A673 (cell line): ENCODE data around the gene ZNF841.

Experiments used
- CTCF ChIP-seq: fragments of 300-800, 200-600 bp; sonication (generic); conservative IDR thresholded peaks from 2 replicates; pipeline ENCODE4 v1.5.1; 2017; ENCODE audit warnings: low read depth, mild to moderate bottlenecking, antibody characterized with exemption, low read length, moderate library complexity, mixed read lengths
- EZH2 ChIP-seq: fragments of 200-600 bp; sonication (generic); IDR thresholded peaks from 2 replicates; pipeline ENCODE4 v1.6.1; 2017; ENCODE audit warnings: borderline replicate concordance, low read depth, mild to moderate bottlenecking, mixed read lengths, antibody characterized with exemption, low read length; ENCODE audit not compliant: poor library complexity, severe bottlenecking

- TF ChIP-seq CTCF (no peak), EZH2 (no peak)
Measured at GRCh38 chr19:52115526-52116053, 20.0 kb upstream of the ZNF841 start.
